ENCODE measurements around the gene ART5. TPM values are rescaled to one million over a fixed set of nuclear protein-coding genes. Genes with fewer than 3 reads are reported as not detected.

Gene ART5
- total RNA-seq, 1 donor from 2014 or later = 6.1 TPM

GRCh38 chr11:3642071-3642951 is 519 bp upstream of the ART5 start:
- H3K4me1 Mint-ChIP-seq = peaks cover 9% of the 10 kb centered on the region

GRCh38 chr11:3641191-3641590 is 601 bp downstream of the ART5 start:
- Mint-ChIP-seq H3K4me1 (peaks cover 9% of the 10 kb centered on the region), H3K27me3 (ENCODE audit: low read depth) (no peaks in the 10 kb centered on the region), H3K27ac (peak overlapping the region; percentile 13), H3K9me3 (peaks cover 7% of the 10 kb centered on the region), H3K36me3 (no peaks in the 10 kb centered on the region), H3K4me3 (peak overlapping the region; percentile 62)
- no peak for TF ChIP-seq CTCF (IDR thresholded peaks at IDR 0.05; ENCODE audit: unreplicated experiment)
- no peak for DNase-seq (ENCODE audit: low spot score in 2 of 2, unreplicated experiment in 2 of 2)

More at GRCh38 chr11:3642071-3642951, 519 bp upstream of the ART5 start:
- H3K27me3 Mint-ChIP-seq (ENCODE audit: low read depth) = peaks cover 1% of the 10 kb centered on the region
- peak overlapping the region; percentile 80 for H3K27ac Mint-ChIP-seq
- TF ChIP-seq CTCF (IDR thresholded peaks at IDR 0.05; ENCODE audit: unreplicated experiment) = no peak
- H3K36me3 Mint-ChIP-seq = no peaks in the 10 kb centered on the region
- peak overlapping the region; percentile 78 for H3K4me3 Mint-ChIP-seq
- DNase-seq (ENCODE audit: low spot score in 2 of 2, unreplicated experiment in 2 of 2) = peak; percentile 78 to 84
- peaks cover 7% of the 10 kb centered on the region for H3K9me3 Mint-ChIP-seq

GRCh38 chr11:3639841-3640240 is 2.0 kb downstream of the ART5 start:
- H3K9me3 Mint-ChIP-seq = peaks cover 7% of the 10 kb centered on the region
- DNase-seq (ENCODE audit: low spot score in 2 of 2, unreplicated experiment in 2 of 2) = no peak
- H3K4me3 Mint-ChIP-seq = no peak overlapping the region
- H3K36me3 Mint-ChIP-seq = no peaks in the 10 kb centered on the region
- peaks cover 9% of the 10 kb centered on the region for H3K4me1 Mint-ChIP-seq
- H3K27ac Mint-ChIP-seq = no peak overlapping the region
- no peak for TF ChIP-seq CTCF (IDR thresholded peaks at IDR 0.05; ENCODE audit: unreplicated experiment)
- no peaks in the 10 kb centered on the region for H3K27me3 Mint-ChIP-seq (ENCODE audit: low read depth)

GRCh38 chr11:3638513-3638912 is 3.3 kb downstream of the ART5 start:
- H3K27me3 Mint-ChIP-seq (ENCODE audit: low read depth) = no peaks in the 10 kb centered on the region
- H3K4me3 Mint-ChIP-seq = no peak overlapping the region
- peaks cover 9% of the 10 kb centered on the region for H3K4me1 Mint-ChIP-seq
- no peaks in the 10 kb centered on the region for H3K36me3 Mint-ChIP-seq
- TF ChIP-seq CTCF (IDR thresholded peaks at IDR 0.05; ENCODE audit: unreplicated experiment) = no peak
- no peak overlapping the region for H3K27ac Mint-ChIP-seq
- DNase-seq (ENCODE audit: low spot score in 2 of 2, unreplicated experiment in 2 of 2) = no peak
- no peaks in the 10 kb centered on the region for H3K9me3 Mint-ChIP-seq

- Mint-ChIP-seq H3K4me3 (no peak overlapping the region), H3K27ac (no peak overlapping the region), H3K4me1 (peaks cover 4% of the 10 kb centered on the region), H3K27me3 (ENCODE audit: low read depth) (no peaks in the 10 kb centered on the region), H3K9me3 (no peaks in the 10 kb centered on the region), H3K36me3 (no peaks in the 10 kb centered on the region)
- DNase-seq (ENCODE audit: low spot score in 2 of 2, unreplicated experiment in 2 of 2) = no peak
- TF ChIP-seq CTCF (IDR thresholded peaks at IDR 0.05; ENCODE audit: unreplicated experiment) = no peak
Measured at GRCh38 chr11:3637201-3637600, 4.6 kb downstream of the ART5 start.

Measured in mesothelial cell of epicardium (in vitro differentiated cells).